GM12878 (cell line): ENCODE measurements around the gene SMOC2. TPM values are rescaled to one million over a fixed set of nuclear protein-coding genes. Genes with fewer than 3 reads are reported as not detected.

Experiments used
- ATAC-seq: fragments of 200-7000 bp; cut with Tn5 transposase; 3 replicates; pipeline ENCODE4 v1.9.1; 2020; ENCODE audit warnings: mild to moderate bottlenecking, moderate library complexity
- BruUV-seq: library from RNA; stranded (reverse); fragments of 400-500 nt; replicated peaks from 2 replicates; lab custom pipeline; 2021; lab: Mats Ljungman, UMichigan
- CTCF ChIA-PET: fragments of 300-600 bp; sonication (Branson Sonifier 250); formaldehyde crosslinking; extraction: SDS; loops from one replicate; lab custom pipeline; 2021; ENCODE audit warnings: inconsistent platforms; lab: Yijun Ruan, JAX
- POLR2A ChIA-PET: fragments of 350-600 bp; formaldehyde crosslinking; extraction: SDS; loops from one replicate; lab custom pipeline; 2021; ENCODE audit warnings: inconsistent platforms; lab: Charles Lee
- RAD21 ChIA-PET: fragments of 300-600 bp; sonication (Branson Sonifier 250); formaldehyde crosslinking; loops from one replicate; lab custom pipeline; 2023; ENCODE audit warnings: antibody characterized with exemption; ENCODE audit not compliant: unreplicated experiment; lab: Charles Lee
- SMC1A ChIA-PET: fragments of 300-600 bp; sonication (Branson Sonifier 250); formaldehyde crosslinking; loops from one replicate; lab custom pipeline; 2023; ENCODE audit not compliant: unreplicated experiment, uncharacterized antibody; lab: Charles Lee
- DNase-seq: peaks from one replicate; pipeline ENCODE4 v3.0.0-alpha.2; 2011; ENCODE audit warnings: low read depth, low spot score
- FAIRE-seq: peaks from 3 replicates; lab custom pipeline; 2011; peaks lifted over from hg19 to GRCh38; lab: Jason Lieb, UNC
- H2AFZ ChIP-seq: 2 replicates; pipeline ENCODE4 v1.6.0; 2011; ENCODE audit warnings: low read depth, low read length, control low read depth; ENCODE audit not compliant: control insufficient read depth
- H3K27ac ChIP-seq: 2 replicates; pipeline ENCODE4 v1.5.1; 2011; ENCODE audit warnings: control low read depth; ENCODE audit not compliant: control insufficient read depth, insufficient read depth
- H3K27me3 ChIP-seq, 2 experiments: replicated peaks in 1 of 2; 2 replicates each; pipeline versions ENCODE4 v1.6.0 to v1.6.1; 2011; ENCODE audit warnings: low read length in 1 of 2; ENCODE audit not compliant: control insufficient read depth in 2 of 2, insufficient read depth in 2 of 2
- H3K36me3 ChIP-seq, 2 experiments: 2 replicates each; pipeline ENCODE4 v1.5.1; 2011; ENCODE audit warnings: low read length in 1 of 2; ENCODE audit not compliant: control insufficient read depth in 2 of 2, insufficient read depth in 2 of 2
- H3K4me1 ChIP-seq: 2 replicates; pipeline ENCODE4 v1.6.1; 2011; ENCODE audit warnings: mild to moderate bottlenecking, low read length, moderate library complexity, mixed read lengths; ENCODE audit not compliant: control insufficient read depth, insufficient read depth
- H3K4me2 ChIP-seq: 2 replicates; pipeline ENCODE4 v1.6.0; 2011; ENCODE audit warnings: control low read depth; ENCODE audit not compliant: control insufficient read depth, insufficient read depth
- H3K4me3 ChIP-seq: fragments of 200-600 bp; sonication (generic); 2 replicates; pipeline ENCODE4 v1.5.1; 2016
- H3K79me2 ChIP-seq: 2 replicates; pipeline ENCODE4 v1.6.0; 2011; ENCODE audit warnings: low read length; ENCODE audit not compliant: control insufficient read depth, insufficient read depth
- H3K9ac ChIP-seq: 2 replicates; pipeline ENCODE4 v1.8.0; 2011; ENCODE audit warnings: low read length, control low read depth, mixed read lengths; ENCODE audit not compliant: control insufficient read depth, insufficient read depth
- H3K9me3 ChIP-seq: replicated peaks from 3 replicates; pipeline ENCODE4 v1.5.1; 2011; ENCODE audit warnings: mild to moderate bottlenecking, low read length; ENCODE audit not compliant: control insufficient read depth, insufficient read depth
- H4K20me1 ChIP-seq: 2 replicates; pipeline ENCODE4 v1.6.0; 2011; ENCODE audit not compliant: control insufficient read depth, insufficient read depth
- BACH1 ChIP-seq: fragments of 450-650 bp; IDR thresholded peaks from 2 replicates; pipeline ENCODE4 v1.6.1; 2017; ENCODE audit warnings: mild to moderate bottlenecking, borderline replicate concordance
- BCL11A ChIP-seq: IDR thresholded peaks from 2 replicates; pipeline ENCODE4 v1.6.1; 2011; ENCODE audit warnings: low read depth, low read length
- BMI1 ChIP-seq: fragments of 450-650 bp; IDR thresholded peaks from 2 replicates; pipeline ENCODE4 v1.6.1; 2016; ENCODE audit warnings: mild to moderate bottlenecking, moderate library complexity, borderline replicate concordance
- CBFB ChIP-seq: IDR thresholded peaks from 2 replicates; pipeline ENCODE4 v1.6.1; 2016; ENCODE audit warnings: antibody characterized with exemption, low read depth
- CHD1 ChIP-seq: IDR thresholded peaks from 2 replicates; pipeline ENCODE4 v1.6.1; 2012; ENCODE audit warnings: low read depth, low read length, improper control_type of control experiment
- GABPA ChIP-seq: IDR thresholded peaks from 2 replicates; pipeline ENCODE4 v1.6.1; 2014; ENCODE audit warnings: antibody characterized with exemption, low read depth, mild to moderate bottlenecking, inconsistent platforms
- IRF5 ChIP-seq: fragments of 450-650 bp; IDR thresholded peaks from 2 replicates; pipeline ENCODE4 v1.6.1; 2017; ENCODE audit warnings: borderline replicate concordance
- MEF2B ChIP-seq: fragments of 450-650 bp; IDR thresholded peaks from 2 replicates; pipeline ENCODE4 v1.6.1; 2018; ENCODE audit warnings: mild to moderate bottlenecking, moderate library complexity; ENCODE audit not compliant: partially characterized antibody, poor library complexity, severe bottlenecking
- MTA2 ChIP-seq: fragments of 450-650 bp; IDR thresholded peaks from 2 replicates; pipeline ENCODE4 v1.6.1; 2016; ENCODE audit warnings: low read depth, mild to moderate bottlenecking, moderate library complexity
- NRF1 ChIP-seq: conservative IDR thresholded peaks from 2 replicates; pipeline ENCODE4 v1.6.1; 2011; ENCODE audit warnings: mild to moderate bottlenecking, low read depth, low read length, improper control_type of control experiment
- SREBF1 ChIP-seq: IDR thresholded peaks from 2 replicates; pipeline ENCODE4 v1.6.1; 2012; ENCODE audit warnings: mild to moderate bottlenecking, low read length
- SREBF2 ChIP-seq: IDR thresholded peaks from 2 replicates; pipeline ENCODE4 v1.6.1; 2012; ENCODE audit warnings: mild to moderate bottlenecking, low read length
- TBL1XR1 ChIP-seq: IDR thresholded peaks from 2 replicates; pipeline ENCODE4 v1.6.1; 2012; ENCODE audit warnings: low read depth, low read length, improper control_type of control experiment
- ZBTB11 ChIP-seq: fragments of 450-650 bp; formaldehyde crosslinking; IDR thresholded peaks from 2 replicates; pipeline ENCODE4 v1.5.0; 2022; ENCODE audit warnings: mild to moderate bottlenecking, missing genetic modification characterization
- WGBS: methylation state at CpG from one replicate; pipeline ENCODE4 v1.1.6; 2016; ENCODE audit warnings: low lambda C conversion rate; ENCODE audit not compliant: insufficient replicate concordance, insufficient coverage; ENCODE audit errors: missing lambda C conversion rate; 5-methylcytosine and 5-hydroxymethylcytosine counted together
- in situ Hi-C: fragments of 300-500 bp; cut with MboI; formaldehyde crosslinking; loops from 9 replicates; pipeline ENCODE4 v1.14.3; 2018; ENCODE audit warnings: mixed read lengths
- intact Hi-C: fragments of 100-400 bp; cut with micrococcal nuclease; formaldehyde crosslinking; loops from one replicate; pipeline ENCODE4 v1.14.2; 2022; ENCODE audit not compliant: unreplicated experiment
- polyA plus RNA-seq, 11 experiments: library from polyadenylated mRNA; depleted of rRNA in 4 of 11; unstranded in 6 of 11; stranded (reverse) in 5 of 11; fragments of >200 nt; fragmentation: Nextera tagmentation in 4 of 11; fragmentation: Illumina TruSeq in 1 of 11; extraction: Ambion mirVana in 4 of 11; extraction: Trizol in 1 of 11; gene quantifications; 1 replicate in 1 of 11; 2 replicates in 10 of 11; pipeline versions ENCODE4 v1.2.1 to v1.2.3, GENCODE V29; 2011 to 2016; ENCODE audit warnings: inconsistent platforms in 2 of 11, missing spikeins in 2 of 11, low read depth in 1 of 11
- total RNA-seq, 4 experiments: library from RNA; depleted of rRNA in 3 of 4; stranded (reverse); fragments of >200 nt in 3 of 4; fragmentation: Illumina TruSeq in 1 of 4; extraction: Trizol in 1 of 4; gene quantifications; 2 replicates each; pipeline versions ENCODE4 v1.2.1 to v1.2.3, GENCODE V29; 2013 to 2021

The SMOC2 gene
- total and polyA plus RNA-seq, 10 of the 15 experiments (the other 5 are each of a cell fraction or from before 2014, with no cell fraction given), result 0.10 to 0.12 TPM; not detected in 8

- H2AFZ ChIP-seq, result no peak overlapping the region
- H3K4me3 ChIP-seq, result no peak overlapping the region
- H3K9ac ChIP-seq, result no peak overlapping the region
- no peak overlapping the region for H3K27ac ChIP-seq
- H3K79me2 ChIP-seq, result no peaks in the 10 kb centered on the region
- ATAC-seq, result no peak
- TF ChIP-seq BACH1, result no peak
- TF ChIP-seq BMI1, result no peak
- TF ChIP-seq NRF1, result no peak
- TF ChIP-seq SREBF1, result no peak
- TF ChIP-seq ZBTB11 (CRISPR knock-in tag), result no peak
- TF ChIP-seq BCL11A, result no peak
- no peak for TF ChIP-seq GABPA
- TF ChIP-seq MTA2, result no peak
- TF ChIP-seq CBFB, result no peak
- no peak for TF ChIP-seq TBL1XR1
- no peak for TF ChIP-seq SREBF2
- no peak for TF ChIP-seq MEF2B
- TF ChIP-seq CHD1, result no peak
- no peak for TF ChIP-seq IRF5
- BruUV-seq, result no TSS peak
- H3K9me3 ChIP-seq, result no peaks in the 10 kb centered on the region; the same call in 2 of the 3 replicates
- ChIA-PET RAD21 (no interaction called here), SMC1A (no interaction called here), POLR2A (no interaction called here), CTCF (no interaction called here)
- no peak overlapping the region for H3K4me2 ChIP-seq
- no peaks in the 10 kb centered on the region for H4K20me1 ChIP-seq
- 28% methylated on average over 20 of the region's 21 CpGs for WGBS
- H3K36me3 ChIP-seq, result no peaks in the 10 kb centered on the region
- FAIRE-seq, result no peak
- no peaks in the 10 kb centered on the region for H3K27me3 ChIP-seq
- in situ Hi-C loops (no loop called here), intact Hi-C loops (no loop called here)
- H3K4me1 ChIP-seq, result no peaks in the 10 kb centered on the region
- no peak for DNase-seq
These were observed 176.1 kb downstream of the SMOC2 start for GRCh38 chr6:168616816-168617765.
